WTC11 (cell line): Measurements from ENCODE around the gene ZNF12. TPM values are rescaled to one million over a fixed set of nuclear protein-coding genes. Genes with fewer than 3 reads are reported as not detected.

Source experiments
- ATAC-seq: fragments of 200-7000 bp; cut with Tn5 transposase; 2 replicates; pipeline ENCODE4 v1.10.0; 2021; ENCODE audit warnings: mild to moderate bottlenecking, moderate library complexity
- CTCF ChIA-PET: fragments of 300-600 bp; sonication (Branson Sonifier 250); formaldehyde crosslinking; loops from one replicate; lab custom pipeline; 2021; ENCODE audit warnings: antibody characterized with exemption; lab: Charles Lee
- POLR2A ChIA-PET: fragments of 350-600 bp; sonication (Branson Sonifier 250); formaldehyde crosslinking; loops from one replicate; lab custom pipeline; 2021; ENCODE audit warnings: antibody characterized with exemption; lab: Charles Lee
- DNase-seq: peaks from one replicate; pipeline ENCODE4 v3.0.0; 2021; ENCODE audit warnings: low spot score
- H3K27ac Mint-ChIP-seq: 2 replicates; pipeline ENCODE4 v1.8.0; 2021; ENCODE audit warnings: mixed read lengths
- H3K27me3 Mint-ChIP-seq: 2 replicates; pipeline ENCODE4 v1.8.0; 2021; ENCODE audit warnings: low read depth, mild to moderate bottlenecking, moderate library complexity, mixed read lengths
- H3K36me3 Mint-ChIP-seq: 2 replicates; pipeline ENCODE4 v1.8.0; 2021; ENCODE audit warnings: mixed read lengths
- H3K4me1 Mint-ChIP-seq: 2 replicates; pipeline ENCODE4 v1.8.0; 2022; ENCODE audit warnings: mixed read lengths
- H3K4me3 Mint-ChIP-seq: 2 replicates; pipeline ENCODE4 v1.8.0; 2021; ENCODE audit warnings: mild to moderate bottlenecking, moderate library complexity, mixed read lengths
- H3K9me3 Mint-ChIP-seq: 2 replicates; pipeline ENCODE4 v1.8.0; 2021; ENCODE audit warnings: mixed read lengths
- ATF1 ChIP-seq: sonication (generic); formaldehyde crosslinking; IDR thresholded peaks from 2 replicates; pipeline ENCODE4 v1.8.1; 2023; ENCODE audit warnings: mild to moderate bottlenecking, moderate library complexity, missing genetic modification reagents
- E2F4 ChIP-seq: sonication (generic); formaldehyde crosslinking; IDR thresholded peaks from 2 replicates; pipeline ENCODE4 v1.8.1; 2022; ENCODE audit warnings: low read depth, mild to moderate bottlenecking, moderate library complexity, missing genetic modification reagents, borderline replicate concordance
- EMX1 ChIP-seq: fragments of 250-450 bp; sonication (Bioruptor Pico); IDR thresholded peaks from 2 replicates; pipeline ENCODE4 v1.8.0; 2021; ENCODE audit warnings: mild to moderate bottlenecking
- FOXP1 ChIP-seq: sonication (generic); formaldehyde crosslinking; IDR thresholded peaks from 2 replicates; pipeline ENCODE4 v1.8.0; 2022; ENCODE audit warnings: missing genetic modification reagents, mild to moderate bottlenecking, moderate library complexity, borderline replicate concordance
- GABPB1 ChIP-seq: sonication (generic); formaldehyde crosslinking; IDR thresholded peaks from 2 replicates; pipeline ENCODE4 v1.8.1; 2023; ENCODE audit warnings: mild to moderate bottlenecking, missing genetic modification reagents
- IRF2 ChIP-seq: sonication (generic); formaldehyde crosslinking; IDR thresholded peaks from 2 replicates; pipeline ENCODE4 v1.8.0; 2022; ENCODE audit warnings: low read depth, missing genetic modification reagents, borderline replicate concordance
- JAZF1 ChIP-seq: fragments of 250-450 bp; sonication (Bioruptor Pico); IDR thresholded peaks from 2 replicates; pipeline ENCODE4 v1.9.0; 2021; ENCODE audit warnings: moderate library complexity, mild to moderate bottlenecking, inconsistent platforms
- JUN ChIP-seq: sonication (generic); formaldehyde crosslinking; IDR thresholded peaks from 2 replicates; pipeline ENCODE4 v1.8.0; 2023; ENCODE audit warnings: mild to moderate bottlenecking, missing genetic modification reagents
- MAX ChIP-seq: sonication (generic); formaldehyde crosslinking; IDR thresholded peaks from 2 replicates; pipeline ENCODE4 v1.8.0; 2022; ENCODE audit warnings: mild to moderate bottlenecking, missing genetic modification reagents
- MYBL2 ChIP-seq: sonication (generic); formaldehyde crosslinking; IDR thresholded peaks from 2 replicates; pipeline ENCODE4 v1.8.1; 2023; ENCODE audit warnings: mild to moderate bottlenecking, moderate library complexity, missing genetic modification reagents
- PRDM15 ChIP-seq: sonication (generic); formaldehyde crosslinking; IDR thresholded peaks from 2 replicates; pipeline ENCODE4 v1.8.0; 2022; ENCODE audit warnings: missing genetic modification reagents
- PRRX2 ChIP-seq: fragments of 250-450 bp; sonication (Bioruptor Pico); IDR thresholded peaks from 2 replicates; pipeline ENCODE4 v1.8.0; 2021; ENCODE audit warnings: mild to moderate bottlenecking
- SMAD3 ChIP-seq: sonication (generic); formaldehyde crosslinking; IDR thresholded peaks from 2 replicates; pipeline ENCODE4 v1.8.0; 2022; ENCODE audit warnings: missing genetic modification reagents, mild to moderate bottlenecking, borderline replicate concordance
- SP1 ChIP-seq: sonication (generic); formaldehyde crosslinking; conservative IDR thresholded peaks from 2 replicates; pipeline ENCODE4 v1.8.1; 2022; ENCODE audit warnings: missing genetic modification reagents
- TCF7 ChIP-seq: sonication (generic); formaldehyde crosslinking; IDR thresholded peaks from 2 replicates; pipeline ENCODE4 v1.8.0; 2022; ENCODE audit warnings: mild to moderate bottlenecking, low read depth, missing genetic modification reagents, moderate library complexity
- USF2 ChIP-seq: sonication (generic); formaldehyde crosslinking; IDR thresholded peaks from 2 replicates; pipeline ENCODE4 v1.8.1; 2023; ENCODE audit warnings: mild to moderate bottlenecking, missing genetic modification reagents, moderate library complexity
- ZBTB21 ChIP-seq: sonication (generic); formaldehyde crosslinking; IDR thresholded peaks from 2 replicates; pipeline ENCODE4 v1.8.1; 2023; ENCODE audit warnings: mild to moderate bottlenecking, missing genetic modification reagents, borderline replicate concordance
- ZNF121 ChIP-seq: sonication (generic); formaldehyde crosslinking; IDR thresholded peaks from 2 replicates; pipeline ENCODE4 v1.8.0; 2023; ENCODE audit warnings: missing genetic modification reagents
- ZNF416 ChIP-seq: fragments of 250-450 bp; sonication (Bioruptor Pico); IDR thresholded peaks from 2 replicates; pipeline ENCODE4 v1.9.0; 2021; ENCODE audit warnings: mild to moderate bottlenecking, inconsistent platforms
- ZNF512 ChIP-seq: sonication (generic); formaldehyde crosslinking; IDR thresholded peaks from 2 replicates; pipeline ENCODE4 v1.8.1; 2022; ENCODE audit warnings: missing genetic modification reagents, borderline replicate concordance
- total RNA-seq: library from RNA; stranded (reverse); gene quantifications from 3 replicates; pipeline ENCODE4 v1.2.3, GENCODE V29; 2021

The ZNF12 gene
- total RNA-seq, 1 experiment from 2014 or later = 21.6 TPM

- Mint-ChIP-seq H3K27me3 (no peaks in the 10 kb centered on the region), H3K4me1 (peaks cover 16% of the 10 kb centered on the region), H3K36me3 (peaks cover 45% of the 10 kb centered on the region), H3K27ac (no peak overlapping the region), H3K9me3 (peaks cover 32% of the 10 kb centered on the region), H3K4me3 (no peak overlapping the region)
- CTCF ChIA-PET = no interaction called here
- DNase-seq = no peak
- ATAC-seq = no peak
- POLR2A ChIA-PET = no interaction called here
- TF ChIP-seq ZNF121 (CRISPR knock-in tag) (0 out of 2 replicates have a peak, but pooled peaks have one; percentile 15), ZNF416 (CRISPR knock-in tag) (no peak), TCF7 (no peak), MAX (CRISPR knock-in tag) (no peak), SP1 (no peak), E2F4 (CRISPR knock-in tag) (no peak), PRDM15 (CRISPR knock-in tag) (no peak), JAZF1 (CRISPR knock-in tag) (no peak)
Observed at GRCh38 chr7:6700793-6701192, 6.0 kb downstream of the ZNF12 start.

GRCh38 chr7:6691609-6692106, 15.1 kb downstream of the ZNF12 start:
- ATAC-seq (no peak), DNase-seq (no peak)
- H3K27me3 Mint-ChIP-seq = peaks cover 20% of the 10 kb centered on the region
- H3K4me3 Mint-ChIP-seq = no peak overlapping the region
- H3K27ac Mint-ChIP-seq = no peak overlapping the region
- no peaks in the 10 kb centered on the region for H3K4me1 Mint-ChIP-seq
- ChIA-PET CTCF (no interaction called here), POLR2A (no interaction called here)
- peaks cover 67% of the 10 kb centered on the region for H3K9me3 Mint-ChIP-seq
- TF ChIP-seq JUN = no peak
- TF ChIP-seq USF2 (CRISPR knock-in tag) = no peak
- no peak for TF ChIP-seq PRDM15 (CRISPR knock-in tag)
- no peak for TF ChIP-seq EMX1 (CRISPR knock-in tag)
- no peak for TF ChIP-seq IRF2 (CRISPR knock-in tag)
- TF ChIP-seq GABPB1 (CRISPR knock-in tag) = no peak
- TF ChIP-seq ZNF512 = no peak
- no peak for TF ChIP-seq SMAD3 (CRISPR knock-in tag)
- TF ChIP-seq ZBTB21 (CRISPR knock-in tag) = no peak
- no peak for TF ChIP-seq ATF1 (CRISPR knock-in tag)
- no peak for TF ChIP-seq MYBL2 (CRISPR knock-in tag)
- no peak for TF ChIP-seq FOXP1 (CRISPR knock-in tag)
- TF ChIP-seq PRRX2 = no peak
- H3K36me3 Mint-ChIP-seq = no peaks in the 10 kb centered on the region
